ENCODE measurements around the gene SNCAIP. TPM values are rescaled to one million over a fixed set of nuclear protein-coding genes. Genes with fewer than 3 reads are reported as not detected.

Gene SNCAIP
- total and polyA plus RNA-seq, 2 donors (not counting 1 experiment from before 2014, with no cell fraction given), result 1.3 to 4.1 TPM

GRCh38 chr5:122435761-122436160 lies 123.7 kb downstream of the SNCAIP start:
- H3K9me3 ChIP-seq (ENCODE audit: control insufficient read depth, insufficient read depth, low read depth, low read length), result no peaks in the 10 kb centered on the region
- H2AFZ ChIP-seq (ENCODE audit: low read length), result no peak overlapping the region
- H3K4me3 ChIP-seq (replicated peaks in 1 of 4; ENCODE audit: control extremely low read depth in 1 of 4, insufficient read depth in 1 of 4, low read depth in 3 of 4, low read length in 4 of 4), result no peak overlapping the region
- no peaks in the 10 kb centered on the region for H3K79me2 ChIP-seq (ENCODE audit: control insufficient read depth, insufficient read depth, low read length)
- H3K9ac ChIP-seq (ENCODE audit: insufficient read depth, low read length), result no peak overlapping the region
- H3K36me3 ChIP-seq (ENCODE audit: control insufficient read depth, insufficient read depth, low read length), result no peaks in the 10 kb centered on the region
- no peaks in the 10 kb centered on the region for H3K4me1 ChIP-seq (ENCODE audit: control insufficient read depth, extremely low read depth, insufficient read depth, low read length)
- TF ChIP-seq, protein P1, sequence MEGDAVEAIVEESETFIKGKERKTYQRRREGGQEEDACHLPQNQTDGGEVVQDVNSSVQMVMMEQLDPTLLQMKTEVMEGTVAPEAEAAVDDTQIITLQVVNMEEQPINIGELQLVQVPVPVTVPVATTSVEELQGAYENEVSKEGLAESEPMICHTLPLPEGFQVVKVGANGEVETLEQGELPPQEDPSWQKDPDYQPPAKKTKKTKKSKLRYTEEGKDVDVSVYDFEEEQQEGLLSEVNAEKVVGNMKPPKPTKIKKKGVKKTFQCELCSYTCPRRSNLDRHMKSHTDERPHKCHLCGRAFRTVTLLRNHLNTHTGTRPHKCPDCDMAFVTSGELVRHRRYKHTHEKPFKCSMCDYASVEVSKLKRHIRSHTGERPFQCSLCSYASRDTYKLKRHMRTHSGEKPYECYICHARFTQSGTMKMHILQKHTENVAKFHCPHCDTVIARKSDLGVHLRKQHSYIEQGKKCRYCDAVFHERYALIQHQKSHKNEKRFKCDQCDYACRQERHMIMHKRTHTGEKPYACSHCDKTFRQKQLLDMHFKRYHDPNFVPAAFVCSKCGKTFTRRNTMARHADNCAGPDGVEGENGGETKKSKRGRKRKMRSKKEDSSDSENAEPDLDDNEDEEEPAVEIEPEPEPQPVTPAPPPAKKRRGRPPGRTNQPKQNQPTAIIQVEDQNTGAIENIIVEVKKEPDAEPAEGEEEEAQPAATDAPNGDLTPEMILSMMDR (conservative IDR thresholded peaks at IDR 0.05 in 1 of 2, IDR thresholded peaks at IDR 0.05 in 1 of 2; ENCODE audit: low read depth in 1 of 2, low read length in 2 of 2), result no peak
- no peak for TF ChIP-seq EZH2 (IDR thresholded peaks at IDR 0.05; ENCODE audit: low read length, missing control alignments)
- no peak for DNase-seq (ENCODE audit: low read depth in 2 of 2)
- no peaks in the 10 kb centered on the region for H4K20me1 ChIP-seq (ENCODE audit: control insufficient read depth, extremely low read depth, insufficient read depth, low read length)
- H3K27me3 ChIP-seq (ENCODE audit: control insufficient read depth, insufficient read depth, low read length), result no peaks in the 10 kb centered on the region
- H3K27ac ChIP-seq (ENCODE audit: insufficient read depth, low read length), result no peak overlapping the region
- no peak overlapping the region for H3K4me2 ChIP-seq (ENCODE audit: extremely low read depth, insufficient read depth, low read length)

DNA sequence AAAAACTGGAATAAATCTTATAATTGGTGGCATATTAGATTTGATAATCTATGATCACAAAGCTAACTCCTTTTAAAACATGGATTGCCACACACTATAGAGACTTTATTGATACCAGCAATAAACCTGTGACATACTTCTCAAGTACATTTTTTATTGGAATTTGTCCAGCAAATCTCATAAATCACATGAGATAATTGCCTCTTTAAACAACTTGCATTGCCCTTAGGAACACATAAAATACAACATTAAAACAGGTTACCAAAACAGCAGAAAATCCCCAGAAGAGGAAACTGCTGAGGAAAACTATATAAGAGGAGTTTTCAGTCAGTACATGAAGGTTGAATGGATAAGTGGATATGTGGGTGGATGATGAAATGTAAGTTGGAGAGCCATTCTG lies 124.6 kb downstream of the SNCAIP start:
- Histone ChIP-seq H2AFZ (ENCODE audit: low read length) (no peak overlapping the region), H3K27me3 (ENCODE audit: control insufficient read depth, insufficient read depth, low read length) (no peaks in the 10 kb centered on the region), H3K9ac (ENCODE audit: insufficient read depth, low read length) (no peak overlapping the region), H4K20me1 (ENCODE audit: control insufficient read depth, extremely low read depth, insufficient read depth, low read length) (no peaks in the 10 kb centered on the region), H3K27ac (ENCODE audit: insufficient read depth, low read length) (no peak overlapping the region), H3K4me2 (ENCODE audit: extremely low read depth, insufficient read depth, low read length) (no peak overlapping the region), H3K36me3 (ENCODE audit: control insufficient read depth, insufficient read depth, low read length) (no peaks in the 10 kb centered on the region), H3K79me2 (ENCODE audit: control insufficient read depth, insufficient read depth, low read length) (no peaks in the 10 kb centered on the region), H3K4me1 (ENCODE audit: control insufficient read depth, extremely low read depth, insufficient read depth, low read length) (no peaks in the 10 kb centered on the region), H3K4me3 (replicated peaks in 1 of 4; ENCODE audit: control extremely low read depth in 1 of 4, insufficient read depth in 1 of 4, low read depth in 3 of 4, low read length in 4 of 4) (no peak overlapping the region), H3K9me3 (ENCODE audit: control insufficient read depth, insufficient read depth, low read depth, low read length) (no peaks in the 10 kb centered on the region)
- no peak for TF ChIP-seq EZH2 (IDR thresholded peaks at IDR 0.05; ENCODE audit: low read length, missing control alignments)
- TF ChIP-seq, protein P1 (conservative IDR thresholded peaks at IDR 0.05 in 1 of 2, IDR thresholded peaks at IDR 0.05 in 1 of 2; ENCODE audit: low read depth in 1 of 2, low read length in 2 of 2), result no peak
- no peak for DNase-seq (ENCODE audit: low read depth in 2 of 2)

GRCh38 chr5:122439645-122440044 lies 127.6 kb downstream of the SNCAIP start:
- H4K20me1 ChIP-seq (ENCODE audit: control insufficient read depth, extremely low read depth, insufficient read depth, low read length), result no peaks in the 10 kb centered on the region
- H3K79me2 ChIP-seq (ENCODE audit: control insufficient read depth, insufficient read depth, low read length), result no peaks in the 10 kb centered on the region
- H3K4me2 ChIP-seq (ENCODE audit: extremely low read depth, insufficient read depth, low read length), result no peak overlapping the region
- no peak for DNase-seq (ENCODE audit: low read depth in 2 of 2)
- H3K27ac ChIP-seq (ENCODE audit: insufficient read depth, low read length), result no peak overlapping the region
- H3K9ac ChIP-seq (ENCODE audit: insufficient read depth, low read length), result no peak overlapping the region
- H2AFZ ChIP-seq (ENCODE audit: low read length), result no peak overlapping the region
- H3K36me3 ChIP-seq (ENCODE audit: control insufficient read depth, insufficient read depth, low read length), result no peaks in the 10 kb centered on the region
- TF ChIP-seq EZH2 (IDR thresholded peaks at IDR 0.05; ENCODE audit: low read length, missing control alignments), result no peak
- TF ChIP-seq, protein P1 (conservative IDR thresholded peaks at IDR 0.05 in 1 of 2, IDR thresholded peaks at IDR 0.05 in 1 of 2; ENCODE audit: low read depth in 1 of 2, low read length in 2 of 2), result no peak
- no peaks in the 10 kb centered on the region for H3K27me3 ChIP-seq (ENCODE audit: control insufficient read depth, insufficient read depth, low read length)
- no peaks in the 10 kb centered on the region for H3K9me3 ChIP-seq (ENCODE audit: control insufficient read depth, insufficient read depth, low read depth, low read length)
- H3K4me3 ChIP-seq (replicated peaks in 1 of 4; ENCODE audit: control extremely low read depth in 1 of 4, insufficient read depth in 1 of 4, low read depth in 3 of 4, low read length in 4 of 4), result no peak overlapping the region
- H3K4me1 ChIP-seq (ENCODE audit: control insufficient read depth, extremely low read depth, insufficient read depth, low read length), result no peaks in the 10 kb centered on the region

Data from fibroblast of lung (primary cell).